HL-60 (cell line): ENCODE results near the gene CLDN11.

Experiments
- GABPA ChIP-seq: IDR thresholded peaks from 2 replicates; pipeline ENCODE4 v1.6.1; 2012; ENCODE audit warnings: low read depth
- POLR2AphosphoS5 ChIP-seq: IDR thresholded peaks from 2 replicates; pipeline ENCODE4 v1.6.1; 2012; ENCODE audit warnings: low read depth
- SPI1 ChIP-seq: IDR thresholded peaks from 2 replicates; pipeline ENCODE4 v1.6.1; 2012; ENCODE audit warnings: low read depth, mild to moderate bottlenecking, borderline replicate concordance
- TF ChIP-seq, protein P1 (sequence below): IDR thresholded peaks from 2 replicates; pipeline ENCODE4 v1.6.1; 2012; ENCODE audit warnings: low read depth; ENCODE audit not compliant: insufficient replicate concordance
- TF ChIP-seq, protein P2 (sequence below): IDR thresholded peaks from one replicate; pipeline ENCODE4 v1.5.1; 2011; ENCODE audit warnings: low read length, control low read depth, inconsistent platforms; ENCODE audit not compliant: insufficient read depth

- TF ChIP-seq POLR2AphosphoS5 = no peak
- TF ChIP-seq, protein P1, sequence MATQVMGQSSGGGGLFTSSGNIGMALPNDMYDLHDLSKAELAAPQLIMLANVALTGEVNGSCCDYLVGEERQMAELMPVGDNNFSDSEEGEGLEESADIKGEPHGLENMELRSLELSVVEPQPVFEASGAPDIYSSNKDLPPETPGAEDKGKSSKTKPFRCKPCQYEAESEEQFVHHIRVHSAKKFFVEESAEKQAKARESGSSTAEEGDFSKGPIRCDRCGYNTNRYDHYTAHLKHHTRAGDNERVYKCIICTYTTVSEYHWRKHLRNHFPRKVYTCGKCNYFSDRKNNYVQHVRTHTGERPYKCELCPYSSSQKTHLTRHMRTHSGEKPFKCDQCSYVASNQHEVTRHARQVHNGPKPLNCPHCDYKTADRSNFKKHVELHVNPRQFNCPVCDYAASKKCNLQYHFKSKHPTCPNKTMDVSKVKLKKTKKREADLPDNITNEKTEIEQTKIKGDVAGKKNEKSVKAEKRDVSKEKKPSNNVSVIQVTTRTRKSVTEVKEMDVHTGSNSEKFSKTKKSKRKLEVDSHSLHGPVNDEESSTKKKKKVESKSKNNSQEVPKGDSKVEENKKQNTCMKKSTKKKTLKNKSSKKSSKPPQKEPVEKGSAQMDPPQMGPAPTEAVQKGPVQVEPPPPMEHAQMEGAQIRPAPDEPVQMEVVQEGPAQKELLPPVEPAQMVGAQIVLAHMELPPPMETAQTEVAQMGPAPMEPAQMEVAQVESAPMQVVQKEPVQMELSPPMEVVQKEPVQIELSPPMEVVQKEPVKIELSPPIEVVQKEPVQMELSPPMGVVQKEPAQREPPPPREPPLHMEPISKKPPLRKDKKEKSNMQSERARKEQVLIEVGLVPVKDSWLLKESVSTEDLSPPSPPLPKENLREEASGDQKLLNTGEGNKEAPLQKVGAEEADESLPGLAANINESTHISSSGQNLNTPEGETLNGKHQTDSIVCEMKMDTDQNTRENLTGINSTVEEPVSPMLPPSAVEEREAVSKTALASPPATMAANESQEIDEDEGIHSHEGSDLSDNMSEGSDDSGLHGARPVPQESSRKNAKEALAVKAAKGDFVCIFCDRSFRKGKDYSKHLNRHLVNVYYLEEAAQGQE = no peak
- TF ChIP-seq, protein P2, sequence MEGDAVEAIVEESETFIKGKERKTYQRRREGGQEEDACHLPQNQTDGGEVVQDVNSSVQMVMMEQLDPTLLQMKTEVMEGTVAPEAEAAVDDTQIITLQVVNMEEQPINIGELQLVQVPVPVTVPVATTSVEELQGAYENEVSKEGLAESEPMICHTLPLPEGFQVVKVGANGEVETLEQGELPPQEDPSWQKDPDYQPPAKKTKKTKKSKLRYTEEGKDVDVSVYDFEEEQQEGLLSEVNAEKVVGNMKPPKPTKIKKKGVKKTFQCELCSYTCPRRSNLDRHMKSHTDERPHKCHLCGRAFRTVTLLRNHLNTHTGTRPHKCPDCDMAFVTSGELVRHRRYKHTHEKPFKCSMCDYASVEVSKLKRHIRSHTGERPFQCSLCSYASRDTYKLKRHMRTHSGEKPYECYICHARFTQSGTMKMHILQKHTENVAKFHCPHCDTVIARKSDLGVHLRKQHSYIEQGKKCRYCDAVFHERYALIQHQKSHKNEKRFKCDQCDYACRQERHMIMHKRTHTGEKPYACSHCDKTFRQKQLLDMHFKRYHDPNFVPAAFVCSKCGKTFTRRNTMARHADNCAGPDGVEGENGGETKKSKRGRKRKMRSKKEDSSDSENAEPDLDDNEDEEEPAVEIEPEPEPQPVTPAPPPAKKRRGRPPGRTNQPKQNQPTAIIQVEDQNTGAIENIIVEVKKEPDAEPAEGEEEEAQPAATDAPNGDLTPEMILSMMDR = no peak
- 0 out of 2 replicates have a peak, but pooled peaks have one; percentile 29 for TF ChIP-seq GABPA
- peak; percentile 30; the same call in 1 of the 2 replicates for TF ChIP-seq SPI1
Measured at GRCh38 chr3:170480111-170480510, 61.4 kb downstream of the CLDN11 start.
